Ishikawa (cell line): ENCODE results near the gene PAK2.
A peak's percentile ranks its signal among the peaks of the same experiment; 100 is the strongest.

Experiments
- CEBPB ChIP-seq: IDR thresholded peaks from 2 replicates; pipeline ENCODE4 v1.6.1; 2012
- CREB1 ChIP-seq: IDR thresholded peaks from 2 replicates; pipeline ENCODE4 v1.6.1; 2012; ENCODE audit warnings: low read depth
- EGR1 ChIP-seq: IDR thresholded peaks from 2 replicates; pipeline ENCODE4 v1.6.1; 2012
- EP300 ChIP-seq: IDR thresholded peaks from 2 replicates; pipeline ENCODE4 v1.6.1; 2012; ENCODE audit warnings: borderline replicate concordance
- FOXM1 ChIP-seq: IDR thresholded peaks from 2 replicates; pipeline ENCODE4 v1.6.1; 2012; ENCODE audit warnings: low read depth, borderline replicate concordance
- MAX ChIP-seq: IDR thresholded peaks from 2 replicates; pipeline ENCODE4 v1.6.1; 2012
- NFIC ChIP-seq: IDR thresholded peaks from 2 replicates; pipeline ENCODE4 v1.6.1; 2012
- RAD21 ChIP-seq: IDR thresholded peaks from 2 replicates; pipeline ENCODE4 v1.6.1; 2012; ENCODE audit warnings: low read depth
- REST ChIP-seq: IDR thresholded peaks from 2 replicates; pipeline ENCODE4 v1.6.1; 2012; ENCODE audit warnings: low read depth, mild to moderate bottlenecking
- TAF1 ChIP-seq: IDR thresholded peaks from 2 replicates; pipeline ENCODE4 v1.6.1; 2012; ENCODE audit warnings: low read depth, mild to moderate bottlenecking
- TCF12 ChIP-seq: IDR thresholded peaks from 2 replicates; pipeline ENCODE4 v1.6.1; 2012; ENCODE audit warnings: low read depth
- TEAD4 ChIP-seq: IDR thresholded peaks from 2 replicates; pipeline ENCODE4 v1.6.1; 2012
- USF1 ChIP-seq: IDR thresholded peaks from 2 replicates; pipeline ENCODE4 v1.6.1; 2012
- YY1 ChIP-seq: IDR thresholded peaks from 2 replicates; pipeline ENCODE4 v1.6.1; 2012; ENCODE audit warnings: low read depth
- ZBTB7A ChIP-seq: IDR thresholded peaks from 2 replicates; pipeline ENCODE4 v1.6.1; 2012; ENCODE audit warnings: low read depth

The PAK2 gene

GRCh38 chr3:196837819-196838420 is 98.3 kb downstream of the PAK2 start:
- TF ChIP-seq RAD21, result peak; percentile 83
- TF ChIP-seq YY1, result peak; percentile 72
- no peak for TF ChIP-seq REST

- TF ChIP-seq EGR1 (no peak), USF1 (no peak), MAX (no peak), CREB1 (no peak), YY1 (no peak), NFIC (no peak), RAD21 (no peak), REST (no peak), ZBTB7A (no peak), EP300 (no peak), TCF12 (no peak)
Measured at GRCh38 chr3:196842567-196843434, 103.1 kb downstream of the PAK2 start.

GRCh38 chr3:196843435-196844110 is 103.9 kb downstream of the PAK2 start:
- no peak for TF ChIP-seq YY1
- no peak for TF ChIP-seq RAD21
- TF ChIP-seq CREB1, result no peak
- TF ChIP-seq MAX, result no peak
- no peak for TF ChIP-seq REST
- TF ChIP-seq EGR1, result no peak
- TF ChIP-seq ZBTB7A, result no peak
- TF ChIP-seq USF1, result no peak
- no peak for TF ChIP-seq TAF1
- TF ChIP-seq NFIC, result no peak
- TF ChIP-seq TEAD4, result no peak
- TF ChIP-seq TCF12, result no peak
- TF ChIP-seq CEBPB, result no peak
- TF ChIP-seq EP300, result no peak
- TF ChIP-seq FOXM1, result no peak

- TF ChIP-seq ZBTB7A, result no peak
- TF ChIP-seq YY1, result no peak
- no peak for TF ChIP-seq USF1
- TF ChIP-seq FOXM1, result no peak
Measured at GRCh38 chr3:196849180-196849741, 109.6 kb downstream of the PAK2 start.
